LNCaP clone FGC (cell line): Measurements from ENCODE around the gene ZSWIM5.

Source experiments
- DNase-seq: peaks from one replicate; pipeline ENCODE4 v3.0.0-alpha.2; 2011; ENCODE audit warnings: low read depth
- H3K4me3 ChIP-seq: 2 replicates; pipeline ENCODE4 v1.5.1; 2011; ENCODE audit warnings: mild to moderate bottlenecking, low read depth, low read length, control low read depth
- CTCF ChIP-seq: IDR thresholded peaks from 2 replicates; pipeline ENCODE4 v1.5.1; 2012; ENCODE audit warnings: mild to moderate bottlenecking; ENCODE audit not compliant: control insufficient read depth, insufficient read depth; ENCODE audit errors: extremely low read depth

ZSWIM5 gene

GRCh38 chr1:45059829-45060228 is 146.6 kb downstream of the ZSWIM5 start:
- TF ChIP-seq CTCF: no peak
- no peak for DNase-seq
- H3K4me3 ChIP-seq: no peak overlapping the region

- TF ChIP-seq CTCF: no peak
- H3K4me3 ChIP-seq: no peak overlapping the region
- DNase-seq: no peak
Measured at GRCh38 chr1:45057542-45057941, 148.9 kb downstream of the ZSWIM5 start.

- no peak for DNase-seq
- H3K4me3 ChIP-seq: no peak overlapping the region
- TF ChIP-seq CTCF: no peak
Measured at GRCh38 chr1:45051005-45051772, 155.2 kb downstream of the ZSWIM5 start.

GRCh38 chr1:45047032-45047431 is 159.4 kb downstream of the ZSWIM5 start:
- no peak overlapping the region for H3K4me3 ChIP-seq
- no peak for TF ChIP-seq CTCF
- DNase-seq: no peak

GRCh38 chr1:45044916-45045315 is 161.5 kb downstream of the ZSWIM5 start:
- DNase-seq: no peak
- TF ChIP-seq CTCF: no peak
- no peak overlapping the region for H3K4me3 ChIP-seq

- no peak for TF ChIP-seq CTCF
- DNase-seq: no peak
- H3K4me3 ChIP-seq: no peak overlapping the region
Measured at GRCh38 chr1:45043094-45043493, 163.3 kb downstream of the ZSWIM5 start.

- no peak overlapping the region for H3K4me3 ChIP-seq
- TF ChIP-seq CTCF: no peak
- no peak for DNase-seq
Measured at GRCh38 chr1:45040297-45040696, 166.1 kb downstream of the ZSWIM5 start.
